GM12873 (cell line): ENCODE results near the gene DMBX1.

Source experiments
- TF ChIP-seq, protein P1 (sequence below): IDR thresholded peaks from 2 replicates; pipeline ENCODE4 v1.5.1; 2012; ENCODE audit warnings: low read depth, mild to moderate bottlenecking, moderate library complexity, low read length, control low read depth; ENCODE audit not compliant: insufficient read depth; ENCODE audit errors: missing control alignments

DMBX1 gene

DNA sequence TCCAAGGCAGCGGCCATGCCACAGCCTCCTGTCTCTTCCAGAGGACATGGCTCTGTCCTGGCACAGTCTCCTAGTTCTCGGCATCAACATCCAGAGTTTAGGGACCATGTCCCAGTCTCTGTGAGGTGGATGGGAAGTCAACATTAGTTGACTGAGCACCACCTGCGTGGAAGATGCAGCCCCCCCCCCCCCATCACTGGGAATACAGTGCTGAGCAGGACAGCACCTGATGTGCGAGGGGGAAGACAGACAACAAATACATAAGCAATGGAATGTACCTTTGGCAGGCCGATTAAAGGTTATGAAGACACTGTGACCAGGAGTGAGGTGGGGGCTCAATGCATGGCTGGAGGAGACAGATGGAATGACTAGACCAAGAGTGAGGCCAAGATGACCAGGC, 35.2 kb downstream of the DMBX1 start:
- TF ChIP-seq, protein P1, sequence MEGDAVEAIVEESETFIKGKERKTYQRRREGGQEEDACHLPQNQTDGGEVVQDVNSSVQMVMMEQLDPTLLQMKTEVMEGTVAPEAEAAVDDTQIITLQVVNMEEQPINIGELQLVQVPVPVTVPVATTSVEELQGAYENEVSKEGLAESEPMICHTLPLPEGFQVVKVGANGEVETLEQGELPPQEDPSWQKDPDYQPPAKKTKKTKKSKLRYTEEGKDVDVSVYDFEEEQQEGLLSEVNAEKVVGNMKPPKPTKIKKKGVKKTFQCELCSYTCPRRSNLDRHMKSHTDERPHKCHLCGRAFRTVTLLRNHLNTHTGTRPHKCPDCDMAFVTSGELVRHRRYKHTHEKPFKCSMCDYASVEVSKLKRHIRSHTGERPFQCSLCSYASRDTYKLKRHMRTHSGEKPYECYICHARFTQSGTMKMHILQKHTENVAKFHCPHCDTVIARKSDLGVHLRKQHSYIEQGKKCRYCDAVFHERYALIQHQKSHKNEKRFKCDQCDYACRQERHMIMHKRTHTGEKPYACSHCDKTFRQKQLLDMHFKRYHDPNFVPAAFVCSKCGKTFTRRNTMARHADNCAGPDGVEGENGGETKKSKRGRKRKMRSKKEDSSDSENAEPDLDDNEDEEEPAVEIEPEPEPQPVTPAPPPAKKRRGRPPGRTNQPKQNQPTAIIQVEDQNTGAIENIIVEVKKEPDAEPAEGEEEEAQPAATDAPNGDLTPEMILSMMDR, result no peak

DNA sequence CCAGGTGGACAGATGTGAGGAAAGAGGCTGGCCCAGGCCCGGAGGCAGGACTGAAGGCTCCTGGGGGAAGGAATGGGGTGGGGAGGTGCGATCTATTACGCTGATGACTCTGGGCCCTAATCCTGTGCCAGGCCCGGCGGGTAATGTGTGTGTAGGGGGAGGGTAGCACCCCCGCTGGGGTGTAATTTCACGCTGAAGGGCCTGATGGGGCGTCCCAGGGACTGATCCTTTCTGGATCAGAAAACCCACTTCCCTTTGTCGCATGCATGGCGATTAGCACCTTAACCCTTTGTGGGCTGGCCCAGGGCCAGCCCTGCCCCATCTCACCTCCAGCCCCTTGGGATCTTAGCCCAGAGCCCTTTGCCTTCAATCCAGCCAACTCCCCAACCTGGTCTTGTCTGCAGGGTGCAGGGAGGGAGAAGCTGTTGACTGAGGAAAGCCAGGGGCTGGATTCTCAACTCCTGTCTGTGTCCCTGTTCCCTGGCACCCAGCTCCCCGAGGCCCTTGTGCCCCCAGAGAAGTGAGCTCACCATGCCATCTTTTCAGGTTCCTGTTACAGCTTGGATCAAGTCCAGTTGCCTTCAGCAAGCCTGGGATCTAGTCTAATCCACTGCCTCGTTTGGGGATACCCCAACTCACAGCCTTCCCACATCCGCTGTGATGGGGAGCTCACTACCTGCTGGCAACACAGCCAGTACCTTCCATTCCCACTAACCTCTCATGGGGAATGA, 35.8 kb downstream of the DMBX1 start:
- TF ChIP-seq, protein P1, result no peak

DNA sequence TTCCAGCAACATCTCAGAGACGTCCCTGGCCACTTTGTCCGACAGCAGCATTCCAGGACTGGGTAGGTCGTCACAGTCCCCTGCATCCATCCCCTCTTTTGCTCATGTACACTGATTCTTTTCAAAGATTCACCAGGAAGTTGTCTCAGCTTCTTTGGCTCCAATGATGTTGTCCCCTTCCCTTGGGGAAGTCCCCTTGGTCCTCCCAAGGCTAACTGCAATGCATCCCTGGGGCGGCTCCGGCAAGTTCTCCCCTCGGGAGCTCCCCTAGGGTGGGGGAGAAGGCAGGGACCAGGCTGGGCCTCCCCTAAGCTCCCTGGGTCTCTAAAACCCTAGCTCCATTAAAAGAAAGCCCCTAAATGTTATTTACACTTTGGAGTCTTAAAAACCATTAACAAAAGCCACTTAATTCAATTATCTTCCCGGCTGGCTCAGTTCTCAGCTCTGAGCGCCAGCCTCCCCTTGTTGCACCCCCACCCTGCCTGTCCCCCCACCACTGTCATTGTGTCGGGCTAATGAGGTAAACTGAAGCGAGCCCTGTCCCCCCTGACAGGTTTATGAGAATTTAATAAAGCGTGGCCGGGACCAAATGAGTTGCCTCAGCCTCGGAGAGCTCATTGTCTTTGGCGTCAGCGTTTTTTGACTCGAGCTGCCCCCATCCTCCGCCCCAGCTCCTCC, 36.5 kb downstream of the DMBX1 start:
- TF ChIP-seq, protein P1, result no peak

DNA sequence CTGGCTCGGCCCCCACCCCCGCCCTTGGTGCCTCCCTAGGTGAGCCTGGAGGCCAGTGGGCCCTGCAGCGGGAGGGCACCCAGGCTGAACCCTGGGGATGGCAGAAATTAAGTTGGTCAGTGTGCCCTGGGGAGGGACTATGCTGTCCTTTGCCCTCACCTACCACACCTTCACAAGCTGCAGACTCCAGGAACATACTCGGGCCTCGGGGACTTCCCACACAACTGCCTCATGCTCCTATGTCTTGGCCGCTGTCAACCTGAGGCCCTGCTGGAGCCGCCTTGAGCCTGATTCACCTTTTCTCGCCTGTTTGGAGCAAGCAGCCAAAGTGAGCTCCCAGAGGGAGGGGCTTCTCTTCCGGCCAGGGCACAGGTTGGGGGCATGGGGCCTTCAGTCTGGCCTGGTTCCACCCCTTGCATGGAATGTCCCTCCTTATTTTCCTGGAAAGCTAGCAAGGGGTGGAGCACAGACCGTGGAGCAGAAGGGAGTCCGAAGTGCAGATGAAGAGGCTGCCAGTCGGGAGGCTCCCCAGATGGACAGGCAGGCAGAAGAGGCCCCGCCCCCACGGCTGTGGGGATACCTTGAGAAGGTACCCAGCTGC, 37.2 kb downstream of the DMBX1 start:
- TF ChIP-seq, protein P1, result no peak

DNA sequence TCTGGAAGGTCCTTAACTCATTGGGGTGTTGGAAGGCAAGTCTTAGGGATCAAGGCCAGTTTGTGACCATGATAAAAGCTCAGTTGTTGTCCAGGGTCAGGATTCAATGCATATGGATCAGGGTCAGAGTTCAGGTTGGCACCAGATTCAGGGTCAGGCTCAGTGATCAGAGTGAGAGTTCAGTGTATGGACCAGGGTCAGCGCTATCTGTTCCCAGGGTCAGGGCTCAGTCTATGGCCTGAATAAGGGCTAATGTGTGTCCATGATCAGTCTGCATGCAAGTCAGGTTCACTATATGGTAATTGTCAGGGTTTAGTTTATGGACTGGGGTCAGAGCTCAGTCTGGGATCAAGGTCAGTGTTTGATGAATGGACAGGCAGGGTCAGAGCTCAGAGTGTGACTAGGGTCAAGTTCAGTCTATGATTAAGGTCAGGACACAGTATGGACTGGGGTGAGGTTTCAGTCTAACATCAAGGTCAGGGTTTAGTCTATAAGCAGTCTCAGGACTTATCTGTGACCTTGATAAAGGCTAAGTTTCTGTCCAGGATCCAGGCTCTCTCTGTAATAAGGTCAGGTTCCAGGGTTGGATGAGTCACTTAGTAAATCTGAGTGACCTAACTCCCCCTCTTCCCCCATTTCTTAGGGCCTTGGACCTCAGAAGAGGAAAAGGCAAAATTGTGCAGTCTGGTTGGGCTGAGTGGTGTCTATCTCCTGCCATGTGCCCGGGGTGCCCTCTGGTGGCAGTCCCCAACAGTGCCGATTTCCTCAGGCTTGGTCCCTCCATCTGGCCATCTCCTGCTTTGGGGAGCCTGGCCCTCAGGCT, 38.0 kb downstream of the DMBX1 start:
- TF ChIP-seq, protein P1, result peak; percentile 99

GRCh38 chr1:46528297-46528955, 38.8 kb downstream of the DMBX1 start:
- TF ChIP-seq, protein P1, result no peak
